B cell (primary cell): ENCODE measurements around the gene CDH5. TPM values are rescaled to one million over a fixed set of nuclear protein-coding genes. Genes with fewer than 3 reads are reported as not detected.

Source experiments
- ATAC-seq: fragments of 200-7000 bp; cut with Tn5 transposase; one replicate; pipeline ENCODE4 v1.10.0; 2021; ENCODE audit warnings: low read depth, mild to moderate bottlenecking, moderate number of reproducible peaks, moderate library complexity
- CTCF ChIA-PET: fragments of 350-600 bp; sonication (Branson Sonifier 250); formaldehyde crosslinking; loops from one replicate; lab custom pipeline; 2021; ENCODE audit warnings: antibody characterized with exemption, inconsistent platforms; lab: Charles Lee
- POLR2A ChIA-PET: fragments of 350-600 bp; sonication (Branson Sonifier 250); formaldehyde crosslinking; loops from one replicate; lab custom pipeline; 2021; ENCODE audit warnings: antibody characterized with exemption; lab: Charles Lee
- DNase-seq: peaks from one replicate; pipeline ENCODE4 v3.0.0; 2013
- H2AFZ ChIP-seq: 2 replicates; pipeline ENCODE4 v1.6.1; 2012; ENCODE audit warnings: mild to moderate bottlenecking, low read depth, low read length; ENCODE audit not compliant: insufficient read depth, poor library complexity, severe bottlenecking
- H3K27ac ChIP-seq, 2 donors: 1 replicate in 1 of 2; 2 replicates in 1 of 2; pipeline ENCODE4 v1.5.1; 2012 to 2013; ENCODE audit warnings: low read length in 2 of 2, mild to moderate bottlenecking in 2 of 2, moderate library complexity in 1 of 2
- H3K27me3 ChIP-seq, 4 experiments: fragments of 200-600 bp in 1 of 4; sonication (generic) in 1 of 4; replicated peaks in 1 of 4; 1 replicate in 2 of 4; 2 replicates in 2 of 4; pipeline versions ENCODE4 v1.6.1 to v1.7.0; 2013 to 2016; ENCODE audit warnings: low read length in 3 of 4, mild to moderate bottlenecking in 2 of 4, mixed read lengths in 1 of 4, moderate library complexity in 1 of 4; ENCODE audit not compliant: insufficient read depth in 4 of 4, control insufficient read depth in 3 of 4; ENCODE audit errors: control extremely low read depth in 1 of 4
- H3K36me3 ChIP-seq, 2 experiments: replicated peaks in 1 of 2; 1 replicate in 1 of 2; 2 replicates in 1 of 2; pipeline versions ENCODE4 v1.6.1 to v1.7.1; 2013; ENCODE audit warnings: low read length in 1 of 2; ENCODE audit not compliant: insufficient read depth in 2 of 2, control insufficient read depth in 1 of 2; ENCODE audit errors: control extremely low read depth in 1 of 2, extremely low read depth in 1 of 2
- H3K4me1 ChIP-seq, 2 donors: fragments of 200-600 bp in 1 of 2; sonication (generic) in 1 of 2; 1 replicate in 1 of 2; 2 replicates in 1 of 2; pipeline versions ENCODE4 v1.5.1 to v1.6.1; 2013 to 2017; ENCODE audit warnings: low read length in 2 of 2; ENCODE audit not compliant: control insufficient read depth in 2 of 2, insufficient read depth in 2 of 2
- H3K4me2 ChIP-seq: replicated peaks from 2 replicates; pipeline ENCODE3; 2012; ENCODE audit warnings: mild to moderate bottlenecking, low read depth, low read length; ENCODE audit not compliant: poor library complexity, severe bottlenecking
- H3K4me3 ChIP-seq, 5 experiments: fragments of 200-600 bp in 1 of 5; sonication (generic) in 1 of 5; 1 replicate in 3 of 5; 2 replicates in 2 of 5; pipeline versions ENCODE4 v1.5.1 to v1.7.0; 2011 to 2016; ENCODE audit warnings: low read length in 4 of 5, mild to moderate bottlenecking in 4 of 5, low read depth in 2 of 5, control low read depth in 1 of 5, moderate library complexity in 1 of 5; ENCODE audit not compliant: insufficient read depth in 1 of 5; ENCODE audit errors: control extremely low read depth in 1 of 5, extremely low read depth in 1 of 5
- H3K79me2 ChIP-seq: fragments of 200-600 bp; sonication (generic); one replicate; pipeline ENCODE4 v1.6.0; 2016; ENCODE audit warnings: low read length; ENCODE audit not compliant: control insufficient read depth, insufficient read depth
- H3K9ac ChIP-seq: fragments of 200-600 bp; sonication (generic); 2 replicates; pipeline ENCODE4 v1.6.1; 2017; ENCODE audit warnings: mild to moderate bottlenecking, low read length, moderate library complexity
- H3K9me3 ChIP-seq, 3 donors: one replicate each; pipeline versions ENCODE4 v1.6.1 to v1.7.1; 2013; ENCODE audit warnings: low read length in 2 of 3; ENCODE audit not compliant: control insufficient read depth in 2 of 3, insufficient read depth in 1 of 3; ENCODE audit errors: control extremely low read depth in 1 of 3
- H4K20me1 ChIP-seq: 2 replicates; pipeline ENCODE4 v1.6.0; 2012; ENCODE audit warnings: mild to moderate bottlenecking, low read length; ENCODE audit not compliant: insufficient read depth, control insufficient read depth, poor library complexity, severe bottlenecking
- H3K27ac Mint-ChIP-seq: one replicate; pipeline ENCODE4 v1.8.0; 2021; ENCODE audit warnings: mixed read lengths
- H3K27me3 Mint-ChIP-seq: one replicate; pipeline ENCODE4 v1.8.0; 2021; ENCODE audit warnings: mixed read lengths
- H3K4me1 Mint-ChIP-seq: one replicate; pipeline ENCODE4 v1.8.0; 2021; ENCODE audit warnings: mixed read lengths
- H3K4me3 Mint-ChIP-seq: one replicate; pipeline ENCODE4 v1.8.0; 2021; ENCODE audit warnings: mixed read lengths
- H3K9me3 Mint-ChIP-seq: one replicate; pipeline ENCODE4 v1.8.0; 2022; ENCODE audit warnings: mixed read lengths; ENCODE audit not compliant: insufficient read depth
- CTCF ChIP-seq: fragments of 200-600 bp; IDR thresholded peaks from one replicate; pipeline ENCODE4 v1.8.0; 2022; ENCODE audit warnings: antibody characterized with exemption, mild to moderate bottlenecking
- EZH2 ChIP-seq: IDR thresholded peaks from 2 replicates; pipeline ENCODE4 v1.6.1; 2012; ENCODE audit warnings: borderline replicate concordance, low read depth, mild to moderate bottlenecking, moderate library complexity, low read length; ENCODE audit not compliant: insufficient read depth, poor library complexity, severe bottlenecking
- WGBS: methylation state at CpG from one replicate; pipeline ENCODE4 v1.1.5; 2013; ENCODE audit warnings: missing lambda C conversion rate; ENCODE audit not compliant: insufficient coverage; 5-methylcytosine and 5-hydroxymethylcytosine counted together
- intact Hi-C: fragments of 100-400 bp; cut with micrococcal nuclease; formaldehyde crosslinking; loops from one replicate; pipeline ENCODE4 v1.10.0; 2022
- polyA plus RNA-seq: library from polyadenylated mRNA; depleted of rRNA; stranded (reverse); fragments of >200 nt; gene quantifications from 2 replicates; pipeline ENCODE4 v1.2.3, GENCODE V29; 2012
- total RNA-seq, 2 donors: library from RNA; stranded (reverse); fragments of 120-200 nt in 1 of 2; gene quantifications; 1 replicate in 1 of 2; 2 replicates in 1 of 2; pipeline versions ENCODE4 v1.2.3 to v1.2.4, GENCODE V29; 2013 to 2022

CDH5 gene
- total and polyA plus RNA-seq, 2 donors (not counting 1 experiment from before 2014, with no cell fraction given) = not detected

- ATAC-seq = no peak
- Histone ChIP-seq H3K27ac (no peak overlapping the region), H3K36me3 (no peaks in the 10 kb centered on the region), H2AFZ (no peak overlapping the region), H3K79me2 (no peaks in the 10 kb centered on the region), H3K4me3 (no peak overlapping the region), H3K27me3 (peaks cover 0 to 55% (median 5%) of the 10 kb centered on the region in 4 experiments), H3K9ac (no peak overlapping the region), H3K9me3 (no peaks in the 10 kb centered on the region), H4K20me1 (no peaks in the 10 kb centered on the region), H3K4me1 (no peaks in the 10 kb centered on the region), H3K4me2 (no peak overlapping the region)
- Mint-ChIP-seq H3K4me1 (peaks cover 2% of the 10 kb centered on the region), H3K9me3 (no peaks in the 10 kb centered on the region), H3K27me3 (peaks cover 65% of the 10 kb centered on the region), H3K4me3 (no peak overlapping the region), H3K27ac (no peak overlapping the region)
- no peak for DNase-seq
- ChIA-PET POLR2A (no interaction called here), CTCF (no interaction called here)
- WGBS = 19% methylated on average over 11 of the region's 12 CpGs
- intact Hi-C loops = no loop called here
- no peak for TF ChIP-seq CTCF
- no peak for TF ChIP-seq EZH2
These were observed 5.7 kb upstream of the CDH5 start for GRCh38 chr16:66360624-66361324.

GRCh38 chr16:66361604-66362135 lies 4.8 kb upstream of the CDH5 start:
- CTCF ChIA-PET = no interaction called here
- Histone ChIP-seq H3K4me3 (no peak overlapping the region), H3K4me1 (no peaks in the 10 kb centered on the region), H3K79me2 (no peaks in the 10 kb centered on the region), H3K4me2 (no peak overlapping the region), H2AFZ (no peak overlapping the region), H3K27ac (no peak overlapping the region), H3K27me3 (peaks cover 0 to 56% (median 5%) of the 10 kb centered on the region in 4 experiments), H4K20me1 (no peaks in the 10 kb centered on the region), H3K9me3 (no peaks in the 10 kb centered on the region), H3K9ac (no peak overlapping the region), H3K36me3 (no peaks in the 10 kb centered on the region)
- WGBS = 72% methylated on average over 5 of the region's 5 CpGs
- DNase-seq (no peak), ATAC-seq (no peak)
- no peak for TF ChIP-seq CTCF
- TF ChIP-seq EZH2 = no peak
- POLR2A ChIA-PET = no interaction called here
- Mint-ChIP-seq H3K4me1 (peaks cover 2% of the 10 kb centered on the region), H3K4me3 (no peak overlapping the region), H3K27ac (no peak overlapping the region), H3K9me3 (no peaks in the 10 kb centered on the region), H3K27me3 (peaks cover 64% of the 10 kb centered on the region)
- intact Hi-C loops = no loop called here
